SK-N-SH (cell line): ENCODE results near the gene P2RY6. TPM values are rescaled to one million over a fixed set of nuclear protein-coding genes. Genes with fewer than 3 reads are reported as not detected.

Experiments used
- CTCF ChIA-PET: fragments of 300-600, 350-600 bp; formaldehyde crosslinking; extraction: SDS; loops from one replicate; lab custom pipeline; 2021; lab: Yijun Ruan, JAX
- POLR2A ChIA-PET: fragments of 350-600 bp; sonication (Branson Sonifier 250); formaldehyde crosslinking; extraction: SDS; loops from one replicate; lab custom pipeline; 2020; ENCODE audit warnings: antibody characterized with exemption, inconsistent platforms; lab: Yijun Ruan, JAX
- DNase-seq: peaks from one replicate; pipeline ENCODE4 v3.0.0; 2012
- H2AFZ ChIP-seq: fragments of 200-600 bp; sonication (generic); 2 replicates; pipeline ENCODE4 v1.8.1; 2016; ENCODE audit warnings: antibody characterized with exemption, mild to moderate bottlenecking, low read depth
- H3F3A ChIP-seq: fragments of 200-600 bp; sonication (generic); replicated peaks from 2 replicates; pipeline ENCODE3; 2016; ENCODE audit warnings: antibody characterized with exemption, mild to moderate bottlenecking; ENCODE audit not compliant: insufficient read depth
- H3K27ac ChIP-seq, 2 experiments: fragments of 200-500 bp in 1 of 2; fragments of 200-600 bp in 1 of 2; sonication (Bioruptor generic) in 1 of 2; sonication (generic), shearing (Covaris generic) in 1 of 2; 2 replicates each; pipeline versions ENCODE4 v1.5.1 to v1.6.1; 2014 to 2016; ENCODE audit warnings: low read depth in 2 of 2, inconsistent platforms in 1 of 2, low read length in 1 of 2, mild to moderate bottlenecking in 1 of 2, mixed read lengths in 1 of 2
- H3K27me3 ChIP-seq: fragments of 200-600 bp; sonication (generic), shearing (Covaris generic); 2 replicates; pipeline ENCODE4 v1.6.1; 2016; ENCODE audit warnings: mixed run types; ENCODE audit not compliant: insufficient read depth
- H3K36me3 ChIP-seq, 2 experiments: fragments of 200-500 bp in 1 of 2; fragments of 200-600 bp in 1 of 2; sonication (Bioruptor generic) in 1 of 2; sonication (generic) in 1 of 2; replicated peaks in 1 of 2; 2 replicates each; pipeline versions ENCODE3 to v1.5.1; 2014 to 2016; ENCODE audit warnings: low read length in 1 of 2, mild to moderate bottlenecking in 1 of 2; ENCODE audit not compliant: insufficient read depth in 2 of 2, control insufficient read depth in 1 of 2
- H3K4me1 ChIP-seq, 2 experiments: fragments of 200-500 bp in 1 of 2; fragments of 200-600 bp in 1 of 2; sonication (Bioruptor generic) in 1 of 2; sonication (generic), shearing (Covaris generic) in 1 of 2; 2 replicates each; pipeline versions ENCODE4 v1.5.1 to v1.6.1; 2014 to 2016; ENCODE audit warnings: low read depth in 1 of 2, low read length in 1 of 2, mixed run types in 1 of 2; ENCODE audit not compliant: insufficient read depth in 2 of 2, control insufficient read depth in 1 of 2
- H3K4me2 ChIP-seq: fragments of 200-600 bp; sonication (generic), shearing (Covaris generic); 2 replicates; pipeline ENCODE4 v1.6.1; 2017; ENCODE audit warnings: mixed run types
- H3K4me3 ChIP-seq, 2 experiments: fragments of 200-500 bp in 1 of 2; fragments of 200-600 bp in 1 of 2; sonication (Bioruptor generic) in 1 of 2; sonication (generic), shearing (Covaris generic) in 1 of 2; 2 replicates each; pipeline versions ENCODE4 v1.5.1 to v1.8.1; 2014 to 2016; ENCODE audit warnings: low read depth in 2 of 2, inconsistent platforms in 1 of 2, low read length in 1 of 2, mild to moderate bottlenecking in 1 of 2, mixed read lengths in 1 of 2, moderate library complexity in 1 of 2
- H3K79me2 ChIP-seq: fragments of 200-600 bp; sonication (generic); 2 replicates; pipeline ENCODE4 v1.8.1; 2017; ENCODE audit warnings: mild to moderate bottlenecking; ENCODE audit not compliant: insufficient read depth
- H3K9ac ChIP-seq: fragments of 200-600 bp; sonication (generic); 2 replicates; pipeline ENCODE4 v1.6.1; 2017; ENCODE audit warnings: mixed run types
- H3K9me2 ChIP-seq: fragments of 200-600 bp; sonication (generic); 2 replicates; pipeline ENCODE4 v1.6.1; 2017; ENCODE audit warnings: mixed run types
- H3K9me3 ChIP-seq: fragments of 200-600 bp; sonication (generic); 2 replicates; pipeline ENCODE4 v1.6.1; 2017; ENCODE audit warnings: mixed run types, mild to moderate bottlenecking, moderate library complexity
- H4K20me1 ChIP-seq: fragments of 200-600 bp; sonication (generic); 2 replicates; pipeline ENCODE4 v1.6.1; 2017; ENCODE audit warnings: mild to moderate bottlenecking, mixed run types; ENCODE audit not compliant: insufficient read depth
- EP300 ChIP-seq, 2 experiments: IDR thresholded peaks; 2 replicates each; pipeline versions ENCODE4 v1.4.0 to v1.6.1; 2012; ENCODE audit warnings: borderline replicate concordance in 1 of 2, low read depth in 1 of 2, low read length in 1 of 2
- FOSL2 ChIP-seq: IDR thresholded peaks from 2 replicates; pipeline ENCODE4 v1.4.0; 2012; ENCODE audit warnings: low read depth, mild to moderate bottlenecking, moderate library complexity, borderline replicate concordance
- FOXJ3 ChIP-seq: sonication (generic); formaldehyde crosslinking; IDR thresholded peaks from 2 replicates; pipeline ENCODE4 v1.5.1; 2020; ENCODE audit warnings: mild to moderate bottlenecking, missing genetic modification reagents
- GABPA ChIP-seq: IDR thresholded peaks from 2 replicates; pipeline ENCODE4 v1.4.0; 2012; ENCODE audit warnings: low read depth, mild to moderate bottlenecking
- GATA2 ChIP-seq: sonication (generic); formaldehyde crosslinking; IDR thresholded peaks from 2 replicates; pipeline ENCODE4 v1.5.0; 2020; ENCODE audit warnings: mild to moderate bottlenecking, missing genetic modification reagents
- MEF2A ChIP-seq: IDR thresholded peaks from 2 replicates; pipeline ENCODE4 v1.4.0; 2012; ENCODE audit warnings: low read depth, borderline replicate concordance
- NFIC ChIP-seq: IDR thresholded peaks from 2 replicates; pipeline ENCODE4 v1.4.0; 2012; ENCODE audit warnings: borderline replicate concordance
- NRF1 ChIP-seq: IDR thresholded peaks from 2 replicates; pipeline ENCODE4 v1.6.1; 2012; ENCODE audit warnings: low read depth, mild to moderate bottlenecking, low read length
- POLR2AphosphoS5 ChIP-seq: IDR thresholded peaks from 2 replicates; pipeline ENCODE4 v1.6.1; 2012; ENCODE audit warnings: low read depth, low read length
- REST ChIP-seq: IDR thresholded peaks from 2 replicates; pipeline ENCODE4 v1.6.1; 2012; ENCODE audit warnings: mild to moderate bottlenecking, low read depth, low read length, moderate library complexity
- RFX5 ChIP-seq: IDR thresholded peaks from 2 replicates; pipeline ENCODE4 v1.6.1; 2012; ENCODE audit warnings: mild to moderate bottlenecking, improper control_type of control experiment, low read length
- SMC3 ChIP-seq: IDR thresholded peaks from 2 replicates; pipeline ENCODE4 v1.6.1; 2012; ENCODE audit warnings: low read depth, low read length, improper control_type of control experiment
- TCF12 ChIP-seq: IDR thresholded peaks from 2 replicates; pipeline ENCODE4 v1.4.0; 2012
- TEAD4 ChIP-seq: IDR thresholded peaks from 2 replicates; pipeline ENCODE4 v1.4.0; 2012; ENCODE audit warnings: mild to moderate bottlenecking, borderline replicate concordance; ENCODE audit not compliant: insufficient read depth
- USF2 ChIP-seq: fragments of 150-350 bp; IDR thresholded peaks from 2 replicates; pipeline ENCODE4 v1.6.1; 2017; ENCODE audit warnings: antibody characterized with exemption, low read length, low read depth, borderline replicate concordance
- YY1 ChIP-seq: IDR thresholded peaks from 2 replicates; pipeline ENCODE4 v1.4.0; 2012; ENCODE audit warnings: low read depth, mild to moderate bottlenecking
- WGBS: methylation state at CpG from one replicate; pipeline ENCODE4 v1.1.6; 2017; ENCODE audit warnings: low lambda C conversion rate; 5-methylcytosine and 5-hydroxymethylcytosine counted together
- polyA plus RNA-seq, 3 experiments: library from polyadenylated mRNA; depleted of rRNA; stranded (reverse); fragments of >200 nt; gene quantifications; 2 replicates each; pipeline ENCODE4 v1.2.3, GENCODE V29; 2012
- TF ChIP-seq, protein P1 (sequence below): fragments of 150-350 bp; IDR thresholded peaks from 2 replicates; pipeline ENCODE4 v1.6.1; 2016; ENCODE audit warnings: mild to moderate bottlenecking, low read depth, low read length
- TF ChIP-seq, protein P2 (sequence below): IDR thresholded peaks from 2 replicates; pipeline ENCODE4 v1.4.0; 2012; ENCODE audit warnings: low read depth

Gene P2RY6
- polyA plus RNA-seq, 1 of the 3 experiments (the other 2 are of a cell fraction) = 0.15 TPM

GRCh38 chr11:73281796-73282660 lies 9.9 kb downstream of the P2RY6 start:
- DNase-seq = no peak
- H3K4me1 ChIP-seq = peaks cover 0 to 22% of the 10 kb centered on the region in 2 experiments; a peak in 1 of 4 replicates
- no peak overlapping the region for H3K4me3 ChIP-seq
- no peak overlapping the region for H3K9ac ChIP-seq
- no peak overlapping the region for H3K27ac ChIP-seq
- no peaks in the 10 kb centered on the region for H3K9me3 ChIP-seq
- no peak overlapping the region for H3K4me2 ChIP-seq
- no peak overlapping the region for H2AFZ ChIP-seq
- no peaks in the 10 kb centered on the region for H3K9me2 ChIP-seq
- no peaks in the 10 kb centered on the region for H4K20me1 ChIP-seq
- WGBS = 58% methylated on average over 3 of the region's 3 CpGs
- CTCF ChIA-PET = interaction anchor here (0.8 to 14.8 kb wide), 6 partner anchors 8 to 511 kb away, joined by 4 to 283 read pairs (median 21); partner anchors contain the start of gene P2RY6
- H3K27me3 ChIP-seq = no peaks in the 10 kb centered on the region
- no peaks in the 10 kb centered on the region for H3K79me2 ChIP-seq
- POLR2A ChIA-PET = no interaction called here
- TF ChIP-seq SMC3 = no peak
- TF ChIP-seq TEAD4 = no peak
- TF ChIP-seq FOSL2 = no peak
- H3K36me3 ChIP-seq = no peaks in the 10 kb centered on the region
- H3F3A ChIP-seq = no peaks in the 10 kb centered on the region

DNA sequence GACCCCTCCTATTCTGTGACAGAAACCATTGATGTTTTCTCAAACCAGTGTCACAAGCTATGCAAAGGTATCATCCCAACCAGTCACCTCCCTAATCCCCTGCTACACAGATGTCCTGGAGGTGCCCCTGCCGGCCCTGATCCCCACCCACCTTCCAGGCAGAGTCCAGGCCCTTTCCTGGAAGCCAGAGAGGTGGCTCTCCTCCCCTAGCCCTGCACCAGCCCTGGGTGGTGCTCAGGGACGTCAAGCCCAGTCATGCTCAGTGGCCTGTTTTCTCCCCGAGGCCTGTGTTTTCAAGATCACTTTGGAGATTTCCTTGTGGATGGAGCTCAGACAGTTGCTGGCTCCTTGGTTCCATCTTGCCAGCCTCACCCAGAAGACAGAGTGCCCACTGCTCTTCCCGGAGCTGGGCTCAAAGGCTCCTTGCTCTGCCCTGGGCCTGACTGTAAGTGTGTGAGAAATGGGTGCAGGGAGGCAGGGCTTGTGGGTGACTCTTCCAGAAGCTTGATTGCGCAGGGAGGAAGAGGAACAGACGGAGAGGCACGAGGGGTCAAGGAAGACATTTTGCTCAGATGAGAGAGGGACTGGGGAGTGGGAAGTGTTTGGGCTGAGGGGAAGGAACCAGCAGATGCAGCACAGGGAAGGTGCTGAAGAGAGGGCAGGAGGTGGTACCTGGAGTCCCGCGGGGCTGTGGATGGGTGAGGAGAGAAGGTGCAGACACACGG lies 11.3 kb downstream of the P2RY6 start:
- no peaks in the 10 kb centered on the region for H3K9me2 ChIP-seq
- ChIA-PET CTCF (interaction anchor here (0.7 to 14.8 kb wide), 8 partner anchors 7 to 513 kb away, joined by 3 to 283 read pairs (median 10); partner anchors contain the start of gene P2RY6), POLR2A (interaction anchor here (0.9 to 1.6 kb wide), 2 partner anchors 11 to 137 kb away, joined by 3 read pairs; partner anchors contain the start of gene P2RY6)
- H2AFZ ChIP-seq = no peak overlapping the region
- no peaks in the 10 kb centered on the region for H3K36me3 ChIP-seq
- no peaks in the 10 kb centered on the region for H3F3A ChIP-seq
- H3K27me3 ChIP-seq = no peaks in the 10 kb centered on the region
- TF ChIP-seq FOXJ3 (CRISPR knock-in tag) (no peak), YY1 (no peak), FOSL2 (no peak), USF2 (no peak), NFIC (no peak), NRF1 (no peak), MEF2A (no peak), EP300 (IDR thresholded peaks at IDR 0.05; ENCODE audit: borderline replicate concordance in 1 of 2, low read depth in 1 of 2, low read length in 1 of 2) (no peak), RFX5 (no peak), GATA2 (CRISPR knock-in tag) (no peak), TEAD4 (no peak), POLR2AphosphoS5 (no peak), GABPA (no peak), SMC3 (no peak), TCF12 (no peak), REST (no peak)
- TF ChIP-seq, protein P1, sequence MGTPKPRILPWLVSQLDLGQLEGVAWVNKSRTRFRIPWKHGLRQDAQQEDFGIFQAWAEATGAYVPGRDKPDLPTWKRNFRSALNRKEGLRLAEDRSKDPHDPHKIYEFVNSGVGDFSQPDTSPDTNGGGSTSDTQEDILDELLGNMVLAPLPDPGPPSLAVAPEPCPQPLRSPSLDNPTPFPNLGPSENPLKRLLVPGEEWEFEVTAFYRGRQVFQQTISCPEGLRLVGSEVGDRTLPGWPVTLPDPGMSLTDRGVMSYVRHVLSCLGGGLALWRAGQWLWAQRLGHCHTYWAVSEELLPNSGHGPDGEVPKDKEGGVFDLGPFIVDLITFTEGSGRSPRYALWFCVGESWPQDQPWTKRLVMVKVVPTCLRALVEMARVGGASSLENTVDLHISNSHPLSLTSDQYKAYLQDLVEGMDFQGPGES = no peak
- TF ChIP-seq, protein P2, sequence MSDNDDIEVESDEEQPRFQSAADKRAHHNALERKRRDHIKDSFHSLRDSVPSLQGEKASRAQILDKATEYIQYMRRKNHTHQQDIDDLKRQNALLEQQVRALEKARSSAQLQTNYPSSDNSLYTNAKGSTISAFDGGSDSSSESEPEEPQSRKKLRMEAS = no peak
- H3K79me2 ChIP-seq = no peaks in the 10 kb centered on the region
- H3K9me3 ChIP-seq = no peaks in the 10 kb centered on the region
- H3K9ac ChIP-seq = no peak overlapping the region
- no peak for DNase-seq
- no peak overlapping the region for H3K4me2 ChIP-seq
- peaks cover 0 to 36% of the 10 kb centered on the region in 2 experiments; a peak in 1 of 4 replicates for H3K4me1 ChIP-seq
- no peak overlapping the region for H3K27ac ChIP-seq
- H3K4me3 ChIP-seq = no peak overlapping the region
- WGBS = 87% methylated on average over 9 of the region's 10 CpGs
- no peaks in the 10 kb centered on the region for H4K20me1 ChIP-seq
